K562 (cell line): ENCODE data around the gene RPS6KA2. TPM values are rescaled to one million over a fixed set of nuclear protein-coding genes. Genes with fewer than 3 reads are reported as not detected.

Experiments
- ATAC-seq: fragments of 200-7000 bp; cut with Tn5 transposase; 3 replicates; pipeline ENCODE4 v1.9.1; 2020; ENCODE audit warnings: moderate library complexity
- BruUV-seq: library from RNA; stranded (reverse); fragments of 400-500 nt; replicated peaks from 2 replicates; lab custom pipeline; 2021; lab: Mats Ljungman, UMichigan
- CTCF ChIA-PET: fragments of 300-600 bp; formaldehyde crosslinking; extraction: SDS; loops from one replicate; lab custom pipeline; 2021; ENCODE audit warnings: low intra/inter-chr PET ratio; lab: Yijun Ruan, JAX
- POLR2A ChIA-PET: fragments of 300-600, 350-650 bp; sonication (Branson Sonifier 250); formaldehyde crosslinking; extraction: SDS; loops from one replicate; lab custom pipeline; 2021; ENCODE audit warnings: antibody characterized with exemption, inconsistent platforms; lab: Yijun Ruan, JAX
- DNase-seq, 4 experiments: peaks; one replicate each; pipeline versions ENCODE4 v3.0.0 to v3.0.0-alpha.2; 2011 to 2018; ENCODE audit warnings: low spot score in 3 of 4, mixed read lengths in 3 of 4; ENCODE audit errors: extremely low read depth in 1 of 4
- FAIRE-seq: peaks from 2 replicates; lab custom pipeline; 2011; peaks lifted over from hg19 to GRCh38; lab: Jason Lieb, UNC
- H2AFZ ChIP-seq: 2 replicates; pipeline ENCODE4 v1.6.0; 2011; ENCODE audit warnings: low read depth, low read length, control low read depth, inconsistent platforms
- H3K27ac ChIP-seq: fragments of 200-600 bp; 3 replicates; pipeline ENCODE4 v1.8.0; 2011; ENCODE audit warnings: low read depth, mild to moderate bottlenecking, control low read depth, inconsistent platforms, low read length, moderate library complexity, mixed read lengths; ENCODE audit errors: extremely low read depth
- H3K27me3 ChIP-seq, 2 experiments: fragments of 300-600 bp in 1 of 2; 2 replicates in 1 of 2; 3 replicates in 1 of 2; pipeline versions ENCODE4 v1.6.0 to v1.8.0; 2011; ENCODE audit warnings: inconsistent platforms in 2 of 2, low read length in 2 of 2, mild to moderate bottlenecking in 1 of 2, mixed read lengths in 1 of 2, moderate library complexity in 1 of 2; ENCODE audit not compliant: control insufficient read depth in 2 of 2, insufficient read depth in 2 of 2
- H3K36me3 ChIP-seq: fragments of 300-600 bp; 3 replicates; pipeline ENCODE4 v1.8.0; 2011; ENCODE audit warnings: mild to moderate bottlenecking, low read length, inconsistent platforms; ENCODE audit not compliant: control insufficient read depth, insufficient read depth
- H3K4me1 ChIP-seq, 2 experiments: fragments of 200-600 bp in 1 of 2; replicated peaks in 1 of 2; 2 replicates in 1 of 2; 3 replicates in 1 of 2; pipeline versions ENCODE4 v1.5.1 to v1.8.0; 2011; ENCODE audit warnings: inconsistent platforms in 2 of 2, low read length in 2 of 2, mild to moderate bottlenecking in 1 of 2, mixed read lengths in 1 of 2, moderate library complexity in 1 of 2; ENCODE audit not compliant: control insufficient read depth in 2 of 2, insufficient read depth in 2 of 2
- H3K4me2 ChIP-seq: 2 replicates; pipeline ENCODE4 v1.6.1; 2011; ENCODE audit warnings: low read length, control low read depth, inconsistent platforms, mixed read lengths; ENCODE audit not compliant: insufficient read depth
- H3K4me3 ChIP-seq: fragments of 200-600 bp; sonication (generic), shearing (Covaris generic); 2 replicates; pipeline ENCODE4 v1.5.1; 2016; ENCODE audit warnings: control low read depth, inconsistent platforms
- H3K79me2 ChIP-seq: fragments of 200-600 bp; 3 replicates; pipeline ENCODE4 v1.8.0; 2011; ENCODE audit warnings: low read length, inconsistent platforms; ENCODE audit not compliant: control insufficient read depth, insufficient read depth
- H3K9ac ChIP-seq, 2 experiments: 2 replicates each; pipeline versions ENCODE4 v1.6.0 to v1.6.1; 2011; ENCODE audit warnings: low read depth in 2 of 2, low read length in 2 of 2, control low read depth in 1 of 2, inconsistent platforms in 1 of 2, mild to moderate bottlenecking in 1 of 2, mixed read lengths in 1 of 2; ENCODE audit not compliant: insufficient read depth in 1 of 2
- H3K9me1 ChIP-seq: one replicate; pipeline ENCODE4 v1.6.0; 2011; ENCODE audit warnings: inconsistent platforms, mild to moderate bottlenecking, low read length, moderate library complexity; ENCODE audit not compliant: control insufficient read depth, insufficient read depth
- H3K9me3 ChIP-seq: replicated peaks from 2 replicates; pipeline ENCODE4 v1.5.1; 2011; ENCODE audit warnings: low read depth, low read length, inconsistent platforms; ENCODE audit not compliant: control insufficient read depth, insufficient read depth
- H4K20me1 ChIP-seq: replicated peaks from 2 replicates; pipeline ENCODE4 v1.6.1; 2011; ENCODE audit warnings: low read length, inconsistent platforms, mixed read lengths; ENCODE audit not compliant: control insufficient read depth, insufficient read depth
- PTBP1 ChIP-seq: fragments of 200-400 bp; formaldehyde crosslinking; IDR thresholded peaks from 2 replicates; pipeline ENCODE4 v1.6.1; 2017; ENCODE audit warnings: low read depth, low read length
- ZBED1 ChIP-seq: IDR thresholded peaks from 2 replicates; pipeline ENCODE4 v1.6.1; 2014
- ZNF436 ChIP-seq: fragments of 250-450, 450-650 bp; sonication (Bioruptor Pico); formaldehyde crosslinking; IDR thresholded peaks from 2 replicates; pipeline ENCODE4 v1.7.0; 2020; ENCODE audit warnings: mild to moderate bottlenecking
- WGBS: fragments of 100-300 bp; shearing (Covaris generic); methylation state at CpG from one replicate; pipeline ENCODE4 v1.1.6; 2016; ENCODE audit warnings: low coverage, mixed read lengths; ENCODE audit not compliant: insufficient coverage; ENCODE audit errors: missing lambda C conversion rate; 5-methylcytosine and 5-hydroxymethylcytosine counted together
- in situ Hi-C: fragments of 300-500 bp; cut with MboI; formaldehyde crosslinking; loops from 4 replicates; pipeline ENCODE4 v1.15.0; 2018; ENCODE audit warnings: inconsistent platforms, mixed read lengths
- intact Hi-C: fragments of 100-400 bp; cut with micrococcal nuclease; formaldehyde crosslinking; loops from 2 replicates; pipeline ENCODE4 v1.14.2; 2022
- polyA plus RNA-seq, 8 experiments: library from polyadenylated mRNA; depleted of rRNA in 4 of 8; stranded (reverse) in 5 of 8; unstranded in 3 of 8; fragments of >200 nt; fragmentation: Nextera tagmentation in 2 of 8; fragmentation: Illumina TruSeq in 1 of 8; extraction: Ambion mirVana in 2 of 8; extraction: Trizol in 1 of 8; gene quantifications; 2 replicates each; pipeline versions ENCODE4 v1.2.1 to v1.2.3, GENCODE V29; 2011 to 2014; ENCODE audit warnings: inconsistent platforms in 1 of 8, missing spikeins in 1 of 8
- total RNA-seq, 7 experiments: library from RNA; depleted of rRNA in 6 of 7; stranded (reverse); fragments of >200 nt in 6 of 7; fragmentation: Illumina TruSeq in 2 of 7; extraction: Trizol in 2 of 7; gene quantifications; 2 replicates each; pipeline versions ENCODE4 v1.2.1 to v1.2.3, GENCODE V29; 2011 to 2021; ENCODE audit warnings: low replicate concordance in 1 of 7
- TF ChIP-seq, protein P1 (sequence below): sonication (generic); formaldehyde crosslinking; IDR thresholded peaks from 2 replicates; pipeline ENCODE4 v1.8.0; 2022; ENCODE audit warnings: mild to moderate bottlenecking, missing genetic modification reagents
- TF ChIP-seq, protein P2 (sequence below): fragments of 450-650 bp; IDR thresholded peaks from 2 replicates; pipeline ENCODE4 v1.6.1; 2016

The RPS6KA2 gene
- total and polyA plus RNA-seq, 9 of the 15 experiments (the other 6 are each of a cell fraction or from before 2014, with no cell fraction given): 0.29 to 1.00 (median 0.53) TPM

DNA sequence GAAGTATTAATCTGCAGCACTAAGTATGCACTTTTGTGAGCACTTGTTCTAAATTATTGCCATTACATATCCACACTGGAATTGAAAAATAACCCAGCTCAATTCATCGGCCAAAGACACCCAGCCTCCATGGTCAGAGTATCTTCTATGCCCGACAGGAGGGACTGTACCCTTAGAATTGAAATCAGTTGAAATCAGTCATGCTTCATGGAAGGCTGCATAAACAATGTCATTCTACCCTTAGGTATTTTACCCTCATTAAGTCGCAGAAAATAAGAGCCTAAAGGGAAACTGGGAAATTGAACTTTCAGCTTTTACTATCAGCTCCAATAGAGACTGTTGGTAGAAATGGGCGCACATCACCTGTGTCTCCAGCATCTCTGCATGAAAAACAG is 37.7 kb downstream of the RPS6KA2 start:
- H3K36me3 ChIP-seq: no peaks in the 10 kb centered on the region
- H3K4me1 ChIP-seq: no peaks in the 10 kb centered on the region
- intact Hi-C loops: no loop called here
- BruUV-seq: no TSS peak
- H3K4me2 ChIP-seq: no peak overlapping the region
- no peak overlapping the region for H2AFZ ChIP-seq
- no peak overlapping the region for H3K4me3 ChIP-seq
- WGBS: 4% methylated on average over 4 of the region's 4 CpGs
- peaks cover 3% of the 10 kb centered on the region; the same call in 1 of the 2 replicates for H4K20me1 ChIP-seq
- H3K27me3 ChIP-seq: peaks cover 19 to 39% of the 10 kb centered on the region in 2 experiments
- no peak for ATAC-seq
- H3K79me2 ChIP-seq: no peaks in the 10 kb centered on the region
- CTCF ChIA-PET: no interaction called here
- FAIRE-seq: no peak
- H3K9me1 ChIP-seq: no peaks in the 10 kb centered on the region
- POLR2A ChIA-PET: no interaction called here
- no peak for DNase-seq
- TF ChIP-seq, protein P1, sequence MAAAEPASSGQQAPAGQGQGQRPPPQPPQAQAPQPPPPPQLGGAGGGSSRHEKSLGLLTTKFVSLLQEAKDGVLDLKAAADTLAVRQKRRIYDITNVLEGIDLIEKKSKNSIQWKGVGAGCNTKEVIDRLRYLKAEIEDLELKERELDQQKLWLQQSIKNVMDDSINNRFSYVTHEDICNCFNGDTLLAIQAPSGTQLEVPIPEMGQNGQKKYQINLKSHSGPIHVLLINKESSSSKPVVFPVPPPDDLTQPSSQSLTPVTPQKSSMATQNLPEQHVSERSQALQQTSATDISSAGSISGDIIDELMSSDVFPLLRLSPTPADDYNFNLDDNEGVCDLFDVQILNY (CRISPR knock-in tag): no peak
- TF ChIP-seq PTBP1 (no peak), ZBED1 (no peak)
- no peak overlapping the region for H3K27ac ChIP-seq
- no peak overlapping the region for H3K9ac ChIP-seq
- no peaks in the 10 kb centered on the region for H3K9me3 ChIP-seq
- in situ Hi-C loops: no loop called here

DNA sequence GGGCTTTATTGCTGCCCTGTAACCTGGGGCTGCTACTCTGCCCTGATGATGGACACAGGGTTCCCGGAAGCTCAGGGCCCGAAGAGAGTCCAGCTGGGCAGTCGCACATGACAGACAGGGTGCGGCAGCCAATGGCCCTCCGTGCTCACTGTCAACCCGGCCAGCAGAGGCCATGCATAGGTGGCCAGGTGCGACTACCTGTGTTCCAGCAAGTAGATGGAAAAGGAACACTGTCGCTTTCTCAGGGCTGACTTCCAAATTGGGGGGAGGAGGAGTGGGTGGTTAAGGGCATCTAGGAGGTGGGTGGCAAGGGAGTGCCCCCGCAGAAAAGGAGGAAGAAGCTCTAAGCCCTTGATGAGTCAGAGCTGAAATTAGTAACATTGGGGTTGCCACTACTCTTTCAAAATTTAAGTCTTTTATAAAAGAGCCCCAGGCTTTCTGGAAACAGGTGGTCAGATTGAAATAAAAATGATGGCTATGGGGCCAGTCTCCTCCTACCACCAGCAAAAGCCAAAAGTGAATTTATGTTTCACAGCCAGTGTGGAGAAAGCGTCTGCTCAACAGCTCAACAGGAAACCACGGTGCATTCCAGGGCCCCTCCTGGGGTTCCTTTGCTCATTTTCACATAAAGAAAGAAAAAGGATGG is 38.2 kb downstream of the RPS6KA2 start:
- Histone ChIP-seq H3K4me2 (no peak overlapping the region), H3K9me1 (no peaks in the 10 kb centered on the region), H3K4me1 (no peaks in the 10 kb centered on the region), H3K9ac (no peak overlapping the region), H3K4me3 (no peak overlapping the region), H4K20me1 (peaks cover 3% of the 10 kb centered on the region; the same call in 1 of the 2 replicates)
- CTCF ChIA-PET: no interaction called here
- no TSS peak for BruUV-seq
- TF ChIP-seq, protein P2, sequence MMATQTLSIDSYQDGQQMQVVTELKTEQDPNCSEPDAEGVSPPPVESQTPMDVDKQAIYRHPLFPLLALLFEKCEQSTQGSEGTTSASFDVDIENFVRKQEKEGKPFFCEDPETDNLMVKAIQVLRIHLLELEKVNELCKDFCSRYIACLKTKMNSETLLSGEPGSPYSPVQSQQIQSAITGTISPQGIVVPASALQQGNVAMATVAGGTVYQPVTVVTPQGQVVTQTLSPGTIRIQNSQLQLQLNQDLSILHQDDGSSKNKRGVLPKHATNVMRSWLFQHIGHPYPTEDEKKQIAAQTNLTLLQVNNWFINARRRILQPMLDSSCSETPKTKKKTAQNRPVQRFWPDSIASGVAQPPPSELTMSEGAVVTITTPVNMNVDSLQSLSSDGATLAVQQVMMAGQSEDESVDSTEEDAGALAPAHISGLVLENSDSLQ: peak; percentile 73
- no peak for TF ChIP-seq ZNF436 (CRISPR knock-in tag)
- TF ChIP-seq, all 486 proteins: peak for 1
- Histone ChIP-seq H3K27me3 (peaks cover 19 to 39% of the 10 kb centered on the region in 2 experiments), H3K9me3 (no peaks in the 10 kb centered on the region), H3K36me3 (no peaks in the 10 kb centered on the region), H3K27ac (no peak overlapping the region), H3K79me2 (no peaks in the 10 kb centered on the region), H2AFZ (no peak overlapping the region)
- WGBS: 0% methylated on average over 11 of the region's 11 CpGs
- intact Hi-C loops: no loop called here
- in situ Hi-C loops: no loop called here
- DNase-seq: no peak
- POLR2A ChIA-PET: no interaction called here
- ATAC-seq: no peak
- FAIRE-seq: no peak
